NCI-H2227 (cell line): ENCODE data around the gene NES.

ENCODE experiments used
- DNase-seq: peaks from one replicate; lab custom pipeline; 2025; ENCODE audit not compliant: unreplicated experiment; lab: John Stamatoyannopoulos, UW

Gene NES

DNA sequence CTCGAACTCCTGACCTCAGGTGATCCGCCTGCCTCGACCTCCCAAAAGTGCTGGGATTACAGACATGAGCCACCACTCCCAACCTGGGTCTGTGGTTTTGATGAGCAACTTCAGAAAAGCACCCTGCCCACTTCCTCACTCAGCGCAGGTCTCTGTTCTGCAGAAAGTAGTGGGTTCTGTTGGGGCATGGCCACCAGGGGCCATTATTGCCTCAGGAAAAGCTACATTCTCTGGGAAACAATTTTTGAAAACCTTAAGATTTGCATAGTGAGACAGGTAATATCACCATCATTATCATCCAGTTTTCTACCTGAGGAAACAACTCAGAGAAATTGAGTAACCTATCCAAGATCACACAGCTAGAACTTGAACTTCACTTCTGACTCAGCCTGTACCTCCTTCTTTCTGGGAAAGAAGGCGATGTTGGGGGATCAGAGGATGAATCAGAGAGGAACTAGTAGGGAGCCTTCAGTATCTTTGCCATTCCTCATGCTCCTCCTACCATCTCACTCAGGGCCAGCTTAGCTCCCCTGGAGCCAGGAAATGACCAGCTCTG is 7.1 kb upstream of the NES start:
- no peak for DNase-seq

GRCh38 chr1:156682166-156682890 is 5.1 kb upstream of the NES start:
- no peak for DNase-seq

DNA sequence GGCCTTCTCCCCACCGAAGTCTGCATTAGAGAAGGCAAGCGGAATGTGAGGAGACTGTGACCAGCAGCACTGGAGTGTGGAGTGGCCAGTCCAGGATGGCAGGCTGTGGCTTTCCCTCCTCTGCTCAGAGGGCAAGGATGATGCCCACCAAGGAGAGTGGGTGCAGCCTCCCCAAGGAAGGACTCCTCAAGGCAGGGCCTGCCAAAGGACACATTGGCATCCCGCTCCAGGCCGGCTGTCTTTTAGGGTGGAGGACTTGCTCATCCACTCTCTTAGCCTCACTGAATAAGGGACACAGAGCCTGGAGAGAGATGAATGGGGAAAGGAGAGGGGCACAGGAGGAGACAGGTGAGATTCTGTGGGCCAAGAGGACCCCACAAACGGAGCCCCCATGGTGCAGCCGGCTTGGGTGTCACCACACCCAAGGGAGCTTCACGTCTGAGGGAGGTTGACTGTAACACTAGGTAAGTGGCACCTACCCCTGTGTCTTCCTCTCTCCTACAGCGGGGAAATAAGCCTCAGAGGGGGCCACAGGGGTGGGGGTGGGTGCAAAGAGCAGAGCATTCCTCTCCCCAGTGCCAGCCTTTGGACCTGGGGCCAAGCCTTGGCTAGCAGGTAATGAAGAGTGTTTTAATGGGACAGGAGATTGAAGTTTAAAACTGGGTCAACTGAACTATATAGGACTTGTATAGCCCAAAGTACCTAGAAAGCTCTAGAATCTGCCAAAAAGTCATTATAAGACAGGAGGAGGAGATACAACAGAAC is 4.2 kb upstream of the NES start:
- DNase-seq, result no peak

- no peak for DNase-seq
Observed at GRCh38 chr1:156680056-156680455, 2.8 kb upstream of the NES start.

- DNase-seq, result peak; percentile 74
Observed at GRCh38 chr1:156677616-156678596, 699 bp upstream of the NES start.

DNA sequence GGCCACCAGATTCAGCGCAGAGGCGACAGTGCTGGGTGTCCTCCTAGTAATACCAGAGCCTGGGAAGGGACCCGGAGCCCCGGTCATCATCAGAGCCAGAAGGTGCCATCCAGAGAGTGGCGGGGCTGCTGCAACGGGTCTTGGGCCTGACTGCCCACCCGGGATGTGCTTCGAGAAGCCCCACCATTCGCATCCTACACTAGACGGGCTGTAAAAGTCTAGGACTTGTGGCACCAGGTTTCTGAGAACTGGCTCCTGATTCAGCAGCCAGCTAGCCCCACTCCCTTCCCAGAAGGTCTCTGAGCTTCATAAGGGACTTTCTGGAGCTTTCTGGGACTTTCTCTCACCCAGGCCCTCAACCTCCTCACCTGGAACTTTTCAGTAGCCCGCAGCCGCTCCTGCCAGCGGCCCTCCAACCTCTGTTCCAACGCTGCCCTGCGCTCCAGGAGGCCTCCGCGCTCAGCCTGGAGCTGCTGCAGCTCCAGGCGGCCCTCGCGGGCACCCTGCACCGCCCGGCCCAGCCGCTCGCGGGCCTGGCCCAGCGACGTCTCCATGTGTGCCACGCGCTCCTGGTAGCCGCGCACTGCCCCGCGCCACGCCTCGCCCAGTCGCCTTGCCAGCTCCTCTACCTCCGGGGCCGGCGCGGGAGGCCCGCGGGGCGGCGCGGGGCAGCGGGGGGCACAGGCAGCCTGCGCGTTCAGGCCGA is 940 bp downstream of the NES start:
- DNase-seq, result no peak

- DNase-seq, result peak; percentile 46
Observed at GRCh38 chr1:156675210-156676113, 1.7 kb downstream of the NES start.

DNA sequence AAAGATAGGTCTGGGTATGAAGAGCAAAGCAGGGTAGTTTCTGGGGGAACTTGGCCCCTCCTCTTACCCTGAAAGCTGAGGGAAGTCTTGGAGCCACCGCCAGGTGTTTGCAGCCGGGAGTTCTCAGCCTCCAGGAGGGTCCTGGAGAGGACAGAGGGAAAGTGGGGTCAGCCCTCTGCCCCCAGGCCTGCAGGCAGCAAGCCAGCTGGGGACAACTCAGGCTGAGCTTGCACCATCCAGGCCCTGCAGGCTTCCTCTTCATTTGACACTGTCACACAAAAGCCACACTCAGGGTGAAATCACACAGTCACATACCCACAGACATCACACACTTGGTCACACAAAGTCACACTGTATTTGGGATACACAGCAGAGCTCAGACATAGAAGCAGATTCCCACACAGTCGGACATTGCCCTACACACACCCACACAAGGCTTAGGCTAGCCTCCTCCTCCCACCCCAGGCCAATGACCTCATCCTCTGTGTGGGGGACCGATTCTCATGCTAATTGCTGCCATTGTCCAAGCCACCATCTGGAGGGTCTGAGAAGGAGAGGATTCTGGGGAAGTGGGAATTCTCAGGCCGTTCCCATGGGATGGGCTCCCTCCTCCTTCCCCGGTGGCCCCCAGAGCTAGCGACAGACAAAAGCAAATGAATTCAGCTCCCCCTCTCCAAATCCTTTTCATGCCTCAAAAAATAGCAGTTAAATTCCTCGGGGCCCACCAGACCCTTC is 3.7 kb downstream of the NES start:
- DNase-seq, result peak; percentile 41

- DNase-seq, result no peak
Observed at GRCh38 chr1:156671804-156672203, 5.4 kb downstream of the NES start.

DNA sequence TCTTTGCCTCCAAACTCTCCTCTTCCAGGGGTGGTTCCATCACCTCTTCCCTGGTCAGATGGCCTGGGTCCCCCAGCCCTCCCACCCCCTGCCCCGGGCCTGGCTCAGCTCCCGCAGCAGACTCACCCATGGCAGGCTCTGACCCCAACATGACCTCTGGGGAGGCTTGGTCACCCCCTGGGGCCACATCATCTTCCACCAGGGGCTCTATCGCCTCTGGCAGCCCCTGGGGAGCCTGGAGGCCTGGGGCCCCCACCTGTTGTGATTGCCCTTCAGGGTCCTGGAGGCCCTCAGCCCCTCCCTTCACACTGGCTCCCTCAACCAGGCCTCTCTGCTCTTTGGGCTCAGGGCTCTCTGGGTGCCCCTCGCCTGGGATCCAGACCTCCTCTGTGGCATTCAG is 6.4 kb downstream of the NES start:
- no peak for DNase-seq

DNA sequence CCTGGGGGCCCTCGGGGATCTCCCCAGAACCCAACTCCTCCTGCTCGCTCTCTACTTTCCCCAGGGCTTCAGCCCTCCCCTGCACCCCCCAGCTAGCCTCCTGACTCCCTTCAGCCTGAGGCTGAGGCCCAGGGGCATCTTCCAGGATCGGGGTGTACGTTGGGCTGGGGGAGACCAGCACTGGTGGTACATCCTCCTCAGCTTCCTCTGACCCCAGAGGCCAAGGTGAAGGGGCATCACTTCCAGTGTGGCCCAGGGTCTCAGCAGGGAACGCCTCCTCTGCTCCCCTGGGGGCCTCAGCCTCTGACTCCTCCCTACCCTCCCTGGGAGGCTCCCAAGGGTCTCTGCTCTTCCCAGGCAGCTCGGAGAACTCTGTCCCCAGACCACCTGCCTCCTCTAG is 6.8 kb downstream of the NES start:
- no peak for DNase-seq

- DNase-seq, result no peak
Observed at GRCh38 chr1:156669794-156670193, 7.4 kb downstream of the NES start.

- DNase-seq, result peak; percentile 47
Observed at GRCh38 chr1:156668801-156669637, 8.2 kb downstream of the NES start.

DNA sequence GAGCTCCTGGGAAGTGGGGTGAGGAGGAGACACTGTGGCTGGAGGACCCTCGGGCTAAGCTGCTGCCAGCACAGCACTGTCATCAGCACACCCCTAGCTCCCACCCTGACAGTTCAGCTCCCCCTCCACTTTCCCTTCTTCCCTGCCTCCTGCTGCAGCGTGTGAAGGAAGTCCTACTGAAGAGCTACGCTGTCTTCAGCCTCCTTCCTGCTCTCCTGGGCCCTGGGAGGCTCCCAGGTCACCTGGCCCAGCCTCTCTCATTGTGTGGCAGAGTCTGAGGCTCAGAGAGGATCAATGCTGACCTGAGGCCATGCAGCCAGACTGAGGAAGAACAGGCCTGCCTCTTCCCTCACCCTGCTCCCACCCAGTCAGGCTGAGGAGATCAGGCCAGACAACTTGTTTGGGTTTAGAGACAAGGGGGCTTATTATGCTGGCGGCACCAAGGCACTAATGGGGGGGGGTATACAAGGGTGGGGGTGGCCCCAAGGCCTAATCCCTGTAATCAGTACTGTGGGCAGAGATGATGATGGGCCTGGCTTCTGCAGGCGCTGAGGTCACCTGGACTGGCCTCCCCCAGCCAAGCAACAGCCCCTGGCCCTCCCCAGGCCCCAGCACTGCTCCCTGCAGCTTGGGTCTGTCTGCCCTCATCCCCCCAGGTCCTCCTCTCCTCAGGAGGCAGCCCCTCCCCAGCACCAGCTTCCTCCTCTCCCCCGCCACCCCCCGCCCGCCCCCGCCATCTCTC is 9.1 kb downstream of the NES start:
- DNase-seq, result peak; percentile 36

DNA sequence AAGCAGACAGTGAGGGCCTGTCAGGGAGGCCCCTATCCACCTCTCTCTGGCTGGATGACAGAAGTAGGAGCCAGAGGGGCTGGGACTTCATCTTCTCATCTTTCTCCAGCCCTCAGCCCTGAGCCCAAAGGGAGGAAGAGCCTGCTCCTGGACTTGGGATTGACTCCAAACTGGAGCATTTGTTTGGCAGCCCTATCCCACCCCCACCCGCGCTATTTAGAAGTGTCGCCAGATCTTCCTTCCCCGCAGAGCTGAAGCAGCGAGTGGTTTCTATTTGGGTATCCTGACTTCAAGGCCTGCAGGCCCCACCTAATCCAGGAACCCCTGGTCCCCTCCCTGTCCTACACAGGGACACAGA is 9.6 kb downstream of the NES start:
- no peak for DNase-seq

GRCh38 chr1:156666862-156667609 is 10.2 kb downstream of the NES start:
- no peak for DNase-seq

GRCh38 chr1:156665539-156665938 is 11.7 kb downstream of the NES start:
- no peak for DNase-seq
